ENCODE results near the gene USP2.

GRCh38 chr11:119307219-119307618 lies 74.3 kb downstream of the USP2 start:
- TF ChIP-seq POLR2AphosphoS5 (IDR thresholded peaks at IDR 0.05; ENCODE audit: borderline replicate concordance, low read depth, low read length) (no peak), EZH2 (IDR thresholded peaks at IDR 0.05) (no peak), FOXP2 (optimal IDR thresholded peaks at IDR 0.05; ENCODE audit: control extremely low read depth, extremely low read length, insufficient read depth) (no peak)

Data from SK-N-MC (cell line).